H9 (cell line): ENCODE results near the gene SMAD7. TPM values are rescaled to one million over a fixed set of nuclear protein-coding genes. Genes with fewer than 3 reads are reported as not detected.

Experiments
- DNase-seq: peaks from one replicate; pipeline ENCODE4 v3.0.0-alpha.2; 2017
- H2AFZ ChIP-seq: one replicate; pipeline ENCODE4 v1.6.1; 2013; ENCODE audit warnings: mild to moderate bottlenecking, low read length, control low read depth, moderate library complexity
- H2AK5ac ChIP-seq: 2 replicates; pipeline ENCODE4 v1.6.1; 2013; ENCODE audit warnings: low read length, control low read depth, mixed read lengths; ENCODE audit not compliant: insufficient read length
- H2BK120ac ChIP-seq: one replicate; pipeline ENCODE4 v1.6.1; 2013; ENCODE audit warnings: low read depth, mild to moderate bottlenecking, low read length, control low read depth, inconsistent platforms; ENCODE audit not compliant: poor library complexity, severe bottlenecking
- H2BK12ac ChIP-seq: 2 replicates; pipeline ENCODE4 v1.6.1; 2013; ENCODE audit warnings: low read length, control low read depth, mixed read lengths, low read depth; ENCODE audit not compliant: insufficient read length
- H2BK15ac ChIP-seq: 2 replicates; pipeline ENCODE4 v1.6.1; 2013; ENCODE audit warnings: low read depth, low read length, control low read depth
- H2BK20ac ChIP-seq: one replicate; pipeline ENCODE4 v1.6.1; 2013; ENCODE audit warnings: low read depth, mild to moderate bottlenecking, low read length, control low read depth, inconsistent platforms; ENCODE audit not compliant: poor library complexity, severe bottlenecking
- H2BK5ac ChIP-seq: 2 replicates; pipeline ENCODE4 v1.6.1; 2013; ENCODE audit warnings: low read length, control low read depth, mixed read lengths; ENCODE audit not compliant: insufficient read length
- H3K14ac ChIP-seq: 2 replicates; pipeline ENCODE4 v1.6.1; 2013; ENCODE audit warnings: low read length, control low read depth; ENCODE audit not compliant: insufficient read depth
- H3K18ac ChIP-seq: 2 replicates; pipeline ENCODE4 v1.6.1; 2013; ENCODE audit warnings: low read depth, mild to moderate bottlenecking, mixed read lengths, low read length, control low read depth; ENCODE audit not compliant: insufficient read length
- H3K23ac ChIP-seq: 2 replicates; pipeline ENCODE4 v1.6.1; 2013; ENCODE audit warnings: low read length, control low read depth, mixed read lengths, low read depth; ENCODE audit not compliant: insufficient read length
- H3K23me2 ChIP-seq: 2 replicates; pipeline ENCODE4 v1.6.1; 2013; ENCODE audit warnings: low read depth, mild to moderate bottlenecking, mixed read lengths, low read length, control low read depth; ENCODE audit not compliant: insufficient read length, poor library complexity, severe bottlenecking
- H3K27ac ChIP-seq: 2 replicates; pipeline ENCODE4 v1.5.1; 2013; ENCODE audit warnings: low read length, control low read depth, mixed read lengths, low read depth; ENCODE audit not compliant: insufficient read length
- H3K27me3 ChIP-seq: 2 replicates; pipeline ENCODE4 v1.6.1; 2013; ENCODE audit warnings: low read length, control low read depth, inconsistent platforms; ENCODE audit not compliant: insufficient read depth
- H3K4ac ChIP-seq: 2 replicates; pipeline ENCODE4 v1.6.1; 2013; ENCODE audit warnings: low read depth, mild to moderate bottlenecking, control low read depth, inconsistent platforms, low read length, moderate library complexity
- H3K4me1 ChIP-seq: 2 replicates; pipeline ENCODE4 v1.6.1; 2013; ENCODE audit warnings: low read length, control low read depth, inconsistent platforms; ENCODE audit not compliant: insufficient read depth
- H3K4me2 ChIP-seq: 2 replicates; pipeline ENCODE4 v1.6.1; 2013; ENCODE audit warnings: low read length, control low read depth, mixed read lengths; ENCODE audit not compliant: insufficient read length, insufficient read depth
- H3K56ac ChIP-seq: 2 replicates; pipeline ENCODE4 v1.6.1; 2013; ENCODE audit warnings: low read depth, mild to moderate bottlenecking, mixed read lengths, low read length, control low read depth; ENCODE audit not compliant: insufficient read length
- H3K79me1 ChIP-seq: 2 replicates; pipeline ENCODE4 v1.6.1; 2013; ENCODE audit warnings: low read depth, mild to moderate bottlenecking, moderate library complexity, low read length, control low read depth, inconsistent platforms; ENCODE audit not compliant: insufficient read depth, poor library complexity, severe bottlenecking
- H3K79me2 ChIP-seq: 2 replicates; pipeline ENCODE4 v1.6.1; 2013; ENCODE audit warnings: low read length, control low read depth, inconsistent platforms; ENCODE audit not compliant: insufficient read depth
- H3K9ac ChIP-seq: 2 replicates; pipeline ENCODE4 v1.6.1; 2013; ENCODE audit warnings: low read length, control low read depth, mixed read lengths; ENCODE audit not compliant: insufficient read length; ENCODE audit errors: extremely low read depth
- H3K9me3 ChIP-seq: one replicate; pipeline ENCODE4 v1.6.1; 2013; ENCODE audit warnings: low read depth, low read length, inconsistent platforms; ENCODE audit not compliant: control insufficient read depth
- H3T11ph ChIP-seq: one replicate; pipeline ENCODE4 v1.6.1; 2013; ENCODE audit warnings: mild to moderate bottlenecking, low read length, control low read depth, inconsistent platforms
- H4K20me1 ChIP-seq: one replicate; pipeline ENCODE4 v1.6.1; 2013; ENCODE audit not compliant: control insufficient read depth, insufficient read length, insufficient read depth
- H4K5ac ChIP-seq: 2 replicates; pipeline ENCODE4 v1.6.1; 2013; ENCODE audit warnings: low read depth, mild to moderate bottlenecking, mixed read lengths, low read length, control low read depth; ENCODE audit not compliant: insufficient read length
- H4K8ac ChIP-seq: replicated peaks from 2 replicates; pipeline ENCODE4 v1.6.1; 2013; ENCODE audit warnings: low read length, control low read depth, mixed read lengths, low read depth; ENCODE audit not compliant: insufficient read length
- H4K91ac ChIP-seq: 2 replicates; pipeline ENCODE4 v1.6.1; 2013; ENCODE audit warnings: low read depth, mild to moderate bottlenecking, moderate library complexity, mixed read lengths, low read length, control low read depth; ENCODE audit not compliant: insufficient read length
- H3K27ac Mint-ChIP-seq, 3 experiments: 2 replicates in 2 of 3; 3 replicates in 1 of 3; pipeline ENCODE4 v1.8.0; 2020 to 2021; ENCODE audit warnings: mixed read lengths in 3 of 3, mild to moderate bottlenecking in 1 of 3, moderate library complexity in 1 of 3
- H3K27me3 Mint-ChIP-seq: 2 replicates; pipeline ENCODE4 v1.8.0; 2021; ENCODE audit warnings: low read depth, mild to moderate bottlenecking, moderate library complexity, mixed read lengths
- H3K36me3 Mint-ChIP-seq, 3 experiments: 2 replicates in 2 of 3; 3 replicates in 1 of 3; pipeline ENCODE4 v1.8.0; 2020 to 2021; ENCODE audit warnings: low read depth in 3 of 3, mixed read lengths in 3 of 3; ENCODE audit not compliant: insufficient read depth in 1 of 3
- H3K4me1 Mint-ChIP-seq, 2 experiments: 2 replicates each; pipeline ENCODE4 v1.8.0; 2020; ENCODE audit warnings: mixed read lengths in 2 of 2
- H3K4me3 Mint-ChIP-seq, 2 experiments: 2 replicates in 1 of 2; 3 replicates in 1 of 2; pipeline ENCODE4 v1.8.0; 2020 to 2021; ENCODE audit warnings: mild to moderate bottlenecking in 2 of 2, mixed read lengths in 2 of 2, moderate library complexity in 1 of 2
- H3K9me3 Mint-ChIP-seq, 2 experiments: 2 replicates in 1 of 2; 3 replicates in 1 of 2; pipeline ENCODE4 v1.8.0; 2020; ENCODE audit warnings: mild to moderate bottlenecking in 2 of 2, mixed read lengths in 2 of 2, moderate library complexity in 1 of 2
- CTCF ChIP-seq: fragments of 200-600 bp; sonication (generic); conservative IDR thresholded peaks from 3 replicates; pipeline ENCODE4 v1.8.0; 2021; ENCODE audit warnings: antibody characterized with exemption, mild to moderate bottlenecking
- WGBS: extraction: QIAGEN DNeasy Blood & Tissue Kit; methylation state at CpG from one replicate; pipeline ENCODE4 v1.1.7; 2013; ENCODE audit warnings: missing lambda C conversion rate, low lambda C conversion rate, mixed read lengths; ENCODE audit not compliant: insufficient read length; ENCODE audit errors: extremely low coverage; 5-methylcytosine and 5-hydroxymethylcytosine counted together
- total RNA-seq: library from RNA; stranded (reverse); gene quantifications from 2 replicates; pipeline ENCODE4 v1.2.1, GENCODE V29; 2021

The SMAD7 gene
- total RNA-seq, 1 experiment from 2014 or later, result 27.7 TPM

- H3K4me3 Mint-ChIP-seq, result no peak overlapping the region
- H2BK12ac ChIP-seq, result no peak overlapping the region
These were observed 37.0 kb downstream of the SMAD7 start for GRCh38 chr18:48913775-48914174.

More at GRCh38 chr18:48913775-48914174, 37.0 kb downstream of the SMAD7 start:
- Histone ChIP-seq H3K79me2 (no peaks in the 10 kb centered on the region), H4K91ac (no peak overlapping the region), H3K4me1 (no peaks in the 10 kb centered on the region), H2BK20ac (no peak overlapping the region), H4K8ac (no peak overlapping the region), H3K4ac (no peak overlapping the region), H2BK120ac (no peak overlapping the region), H3K18ac (no peak overlapping the region), H2BK15ac (no peak overlapping the region), H3K14ac (no peak overlapping the region), H2BK5ac (no peak overlapping the region), H3K23me2 (no peaks in the 10 kb centered on the region), H3T11ph (no peak overlapping the region), H3K4me2 (no peak overlapping the region), H2AFZ (no peak overlapping the region), H2AK5ac (no peak overlapping the region), H4K20me1 (no peaks in the 10 kb centered on the region), H3K56ac (no peak overlapping the region), H3K9me3 (no peaks in the 10 kb centered on the region), H3K79me1 (no peaks in the 10 kb centered on the region), H3K27me3 (no peaks in the 10 kb centered on the region), H4K5ac (no peak overlapping the region), H3K9ac (no peak overlapping the region), H3K27ac (no peak overlapping the region), H3K23ac (no peak overlapping the region)
- no peak overlapping the region for H3K27ac Mint-ChIP-seq
- H3K9me3 Mint-ChIP-seq, result no peaks in the 10 kb centered on the region
- H3K36me3 Mint-ChIP-seq, result peaks cover 0 to 4% (median 0%) of the 10 kb centered on the region in 3 experiments; a peak in 1 of 7 replicates
- WGBS, result no CpG with 5 or more reads among the region's 3 CpGs
- peaks cover 12 to 16% of the 10 kb centered on the region in 2 experiments; a peak in 3 of 4 replicates for H3K4me1 Mint-ChIP-seq
- no peaks in the 10 kb centered on the region; the same call in none of the 2 replicates for H3K27me3 Mint-ChIP-seq
- peak; percentile 18 for DNase-seq
- TF ChIP-seq CTCF, result no peak
